ENCODE measurements around the gene CTNNA1. TPM values are rescaled to one million over a fixed set of nuclear protein-coding genes. Genes with fewer than 3 reads are reported as not detected.
A peak's percentile ranks its signal among the peaks of the same experiment; 100 is the strongest.

The CTNNA1 gene
- total and polyA plus RNA-seq, 9 of the 15 experiments (the other 6 are each of a cell fraction or from before 2014, with no cell fraction given): 29.6 to 117 (median 89.1) TPM

GRCh38 chr5:138900281-138900965 lies 147.2 kb downstream of the CTNNA1 start (continued):
- TF ChIP-seq RBM15 (IDR thresholded peaks at IDR 0.05; ENCODE audit: insufficient read depth, low read length) (no peak), KLF10 (CRISPR knock-in tag; IDR thresholded peaks at IDR 0.05) (no peak), ZNF140 (CRISPR knock-in tag; IDR thresholded peaks at IDR 0.05) (no peak), ZC3H4 (CRISPR knock-in tag; IDR thresholded peaks at IDR 0.05; ENCODE audit: borderline replicate concordance) (no peak), SRSF7 (optimal IDR thresholded peaks at IDR 0.05; ENCODE audit: low read depth, low read length) (no peak), CBFA2T2 (conservative IDR thresholded peaks at IDR 0.05) (no peak), E4F1 (CRISPR knock-in tag; IDR thresholded peaks at IDR 0.05; ENCODE audit: borderline replicate concordance) (no peak), ETV1 (tag; conservative IDR thresholded peaks at IDR 0.05; ENCODE audit: low read depth) (peak; percentile 26; the same call in 1 of the 2 replicates), CBX5 (IDR thresholded peaks at IDR 0.05; ENCODE audit: borderline replicate concordance, low read depth) (no peak), ZBTB7A (IDR thresholded peaks at IDR 0.05; ENCODE audit: borderline replicate concordance, control insufficient read depth, low read depth, low read length) (no peak), LARP7 (IDR thresholded peaks at IDR 0.05) (no peak), GATAD2B (IDR thresholded peaks at IDR 0.05; ENCODE audit: borderline replicate concordance) (no peak), RBFOX2 (IDR thresholded peaks at IDR 0.05; ENCODE audit: low read depth, low read length) (no peak), FOS (IDR thresholded peaks at IDR 0.05; ENCODE audit: extremely low read depth, insufficient read length) (peak; percentile 18), CHD7 (IDR thresholded peaks at IDR 0.05; ENCODE audit: low read depth, low read length) (no peak)

All from K562 (cell line).